SU-DHL-6 (cell line): ENCODE measurements around the gene RBM33.

ENCODE experiments used
- H2AFZ ChIP-seq: fragments of 200-600 bp; sonication (generic); 2 replicates; pipeline ENCODE4 v1.6.1; 2014; ENCODE audit warnings: low read depth, mild to moderate bottlenecking, moderate library complexity, mixed read lengths, antibody characterized with exemption, low read length; ENCODE audit not compliant: severe bottlenecking
- H3F3A ChIP-seq: fragments of 200-600 bp; shearing (Covaris generic); 2 replicates; pipeline ENCODE4 v1.6.0; 2016; ENCODE audit warnings: antibody characterized with exemption, mild to moderate bottlenecking; ENCODE audit not compliant: insufficient read depth
- H3K27ac ChIP-seq: fragments of 200-600 bp; sonication (generic); 2 replicates; pipeline ENCODE4 v1.5.1; 2016; ENCODE audit warnings: low read depth, mild to moderate bottlenecking, low read length, moderate library complexity, mixed read lengths
- H3K27me3 ChIP-seq: fragments of 200-600 bp; sonication (generic), shearing (Covaris generic); 2 replicates; pipeline ENCODE4 v1.6.0; 2014; ENCODE audit warnings: mild to moderate bottlenecking, low read length
- H3K36me3 ChIP-seq: fragments of 200-600 bp; sonication (generic); 2 replicates; pipeline ENCODE4 v1.6.1; 2014; ENCODE audit warnings: mild to moderate bottlenecking, low read length, mixed read lengths
- H3K4me2 ChIP-seq: fragments of 300-600, 200-600 bp; shearing (Covaris generic), sonication (generic); 2 replicates; pipeline ENCODE4 v1.6.0; 2014; ENCODE audit warnings: low read length, low read depth, mild to moderate bottlenecking; ENCODE audit not compliant: poor library complexity, severe bottlenecking
- H3K4me3 ChIP-seq: fragments of 200-600 bp; sonication (generic); 2 replicates; pipeline ENCODE4 v1.5.1; 2014; ENCODE audit warnings: antibody characterized with exemption, low read length, mild to moderate bottlenecking, mixed read lengths; ENCODE audit not compliant: insufficient read depth, poor library complexity, severe bottlenecking
- H3K79me2 ChIP-seq: fragments of 200-600 bp; sonication (generic); 2 replicates; pipeline ENCODE4 v1.6.1; 2014; ENCODE audit warnings: mild to moderate bottlenecking, low read length, moderate library complexity; ENCODE audit not compliant: insufficient read depth
- H3K9ac ChIP-seq: fragments of 200-600 bp; sonication (generic); 2 replicates; pipeline ENCODE4 v1.7.0; 2014; ENCODE audit warnings: mild to moderate bottlenecking, low read length
- H3K9me2 ChIP-seq: fragments of 200-600 bp; sonication (generic); replicated peaks from 2 replicates; pipeline ENCODE4 v1.6.1; 2014; ENCODE audit warnings: low read length; ENCODE audit not compliant: insufficient read depth
- H3K9me3 ChIP-seq: fragments of 200-600 bp; sonication (generic); 2 replicates; pipeline ENCODE4 v1.6.1; 2014; ENCODE audit warnings: low read length, mixed read lengths; ENCODE audit not compliant: insufficient read depth
- H4K20me1 ChIP-seq: fragments of 200-600 bp; sonication (generic); 2 replicates; pipeline ENCODE4 v1.6.1; 2014; ENCODE audit warnings: low read depth, mild to moderate bottlenecking, antibody characterized with exemption, low read length, moderate library complexity, mixed read lengths
- CTCF ChIP-seq: fragments of 200-600 bp; sonication (generic); IDR thresholded peaks from one replicate; pipeline ENCODE4 v1.5.1; 2017; ENCODE audit warnings: antibody characterized with exemption, mild to moderate bottlenecking, low read length, moderate library complexity; ENCODE audit not compliant: insufficient read depth, poor library complexity, severe bottlenecking
- EZH2phosphoT487 ChIP-seq: fragments of 200-600 bp; sonication (generic), shearing (Covaris generic); conservative IDR thresholded peaks from 2 replicates; pipeline ENCODE4 v1.6.1; 2018; ENCODE audit warnings: mild to moderate bottlenecking, antibody characterized with exemption, low read length, moderate library complexity, mixed read lengths

The RBM33 gene

GRCh38 chr7:155804897-155805825 is 160.7 kb downstream of the RBM33 start:
- no peak overlapping the region for H2AFZ ChIP-seq
- H3K27ac ChIP-seq, result no peak overlapping the region
- no peaks in the 10 kb centered on the region for H3K79me2 ChIP-seq
- no peaks in the 10 kb centered on the region for H4K20me1 ChIP-seq
- no peaks in the 10 kb centered on the region for H3K9me2 ChIP-seq
- no peaks in the 10 kb centered on the region for H3F3A ChIP-seq
- no peaks in the 10 kb centered on the region for H3K27me3 ChIP-seq
- no peak overlapping the region for H3K4me2 ChIP-seq
- no peaks in the 10 kb centered on the region for H3K9me3 ChIP-seq
- H3K9ac ChIP-seq, result no peak overlapping the region
- TF ChIP-seq EZH2phosphoT487 (no peak), CTCF (no peak)
- no peaks in the 10 kb centered on the region for H3K36me3 ChIP-seq
- no peak overlapping the region for H3K4me3 ChIP-seq

GRCh38 chr7:155805826-155806095 is 161.3 kb downstream of the RBM33 start:
- no peaks in the 10 kb centered on the region for H4K20me1 ChIP-seq
- no peaks in the 10 kb centered on the region for H3K79me2 ChIP-seq
- H3K27me3 ChIP-seq, result no peaks in the 10 kb centered on the region
- TF ChIP-seq CTCF (no peak), EZH2phosphoT487 (no peak)
- no peak overlapping the region for H3K4me2 ChIP-seq
- no peaks in the 10 kb centered on the region for H3K9me3 ChIP-seq
- H2AFZ ChIP-seq, result no peak overlapping the region
- no peaks in the 10 kb centered on the region for H3K36me3 ChIP-seq
- no peak overlapping the region for H3K4me3 ChIP-seq
- H3K9me2 ChIP-seq, result no peaks in the 10 kb centered on the region
- no peaks in the 10 kb centered on the region for H3F3A ChIP-seq
- no peak overlapping the region for H3K9ac ChIP-seq
- no peak overlapping the region for H3K27ac ChIP-seq

- Histone ChIP-seq H3K27me3 (no peaks in the 10 kb centered on the region), H4K20me1 (no peaks in the 10 kb centered on the region), H3K9ac (no peak overlapping the region), H3K36me3 (no peaks in the 10 kb centered on the region), H3K9me2 (no peaks in the 10 kb centered on the region), H3K4me3 (no peak overlapping the region), H3K27ac (no peak overlapping the region), H3K79me2 (no peaks in the 10 kb centered on the region), H3K9me3 (no peaks in the 10 kb centered on the region), H2AFZ (no peak overlapping the region), H3F3A (no peaks in the 10 kb centered on the region), H3K4me2 (no peak overlapping the region)
- TF ChIP-seq EZH2phosphoT487, result no peak
- no peak for TF ChIP-seq CTCF
Measured at GRCh38 chr7:155806096-155806871, 161.8 kb downstream of the RBM33 start.
